CD4-positive, alpha-beta T cell treated with Interleukin-17A for 1 hour (primary cell): ENCODE measurements around the gene PPP1R26.
A peak's percentile ranks its signal among the peaks of the same experiment; 100 is the strongest.
"Not testable (repeated sequence)": the region's sequence is repeated elsewhere in the genome, so short reads cannot be mapped to it uniquely, and the experiment has no call there.

ENCODE experiments used
- DNase-seq: peaks from one replicate; pipeline ENCODE4 v3.0.0-alpha.2; 2020

PPP1R26 gene, protein sequence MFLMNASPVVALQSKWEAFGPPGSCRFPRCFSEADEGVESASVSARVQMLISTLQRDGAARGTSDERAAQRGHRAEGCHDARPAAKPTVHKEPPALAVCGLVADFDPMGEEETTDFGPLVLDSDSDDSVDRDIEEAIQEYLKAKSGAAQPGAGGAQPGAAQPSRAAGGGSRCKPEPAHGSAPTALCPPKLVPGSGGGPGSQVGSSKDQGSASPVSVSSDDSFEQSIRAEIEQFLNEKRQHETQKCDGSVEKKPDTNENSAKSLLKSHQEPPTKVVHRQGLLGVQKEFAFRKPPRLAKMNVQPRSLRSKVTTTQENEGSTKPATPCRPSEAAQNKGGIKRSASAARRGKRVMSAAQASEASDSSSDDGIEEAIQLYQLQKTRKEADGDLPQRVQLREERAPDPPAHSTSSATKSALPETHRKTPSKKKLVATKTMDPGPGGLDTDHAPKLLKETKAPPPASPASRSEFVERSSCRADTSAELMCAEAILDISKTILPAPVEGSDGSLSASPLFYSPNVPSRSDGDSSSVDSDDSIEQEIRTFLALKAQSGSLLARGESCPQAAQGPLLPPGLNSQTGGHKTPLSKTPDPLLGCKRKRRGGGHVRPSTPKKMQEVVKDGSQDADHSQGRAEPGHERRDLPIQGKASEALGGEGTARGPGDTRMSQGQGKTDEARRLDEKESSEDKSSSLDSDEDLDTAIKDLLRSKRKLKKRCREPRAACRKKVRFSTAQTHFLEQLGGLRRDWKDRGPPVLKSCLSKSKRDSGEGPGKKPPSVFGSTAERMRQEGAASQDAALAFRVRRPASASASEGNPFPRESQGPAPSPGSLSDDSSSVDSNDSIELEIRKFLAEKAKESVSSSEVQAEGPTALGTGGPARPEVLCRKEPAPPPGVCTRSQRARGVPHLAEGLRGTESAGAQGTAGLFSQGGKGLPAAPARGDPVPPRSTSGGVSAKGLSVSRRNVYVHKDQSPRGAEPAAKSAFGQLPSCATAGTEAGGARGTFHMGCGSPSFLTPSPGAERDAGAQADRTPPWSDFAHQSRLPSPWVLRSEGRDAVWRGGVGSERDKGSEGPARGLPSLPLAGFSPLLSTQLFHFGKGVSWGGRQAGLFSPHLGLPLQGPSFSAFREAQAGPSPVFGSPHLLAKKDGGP (N-terminal part only)

DNA sequence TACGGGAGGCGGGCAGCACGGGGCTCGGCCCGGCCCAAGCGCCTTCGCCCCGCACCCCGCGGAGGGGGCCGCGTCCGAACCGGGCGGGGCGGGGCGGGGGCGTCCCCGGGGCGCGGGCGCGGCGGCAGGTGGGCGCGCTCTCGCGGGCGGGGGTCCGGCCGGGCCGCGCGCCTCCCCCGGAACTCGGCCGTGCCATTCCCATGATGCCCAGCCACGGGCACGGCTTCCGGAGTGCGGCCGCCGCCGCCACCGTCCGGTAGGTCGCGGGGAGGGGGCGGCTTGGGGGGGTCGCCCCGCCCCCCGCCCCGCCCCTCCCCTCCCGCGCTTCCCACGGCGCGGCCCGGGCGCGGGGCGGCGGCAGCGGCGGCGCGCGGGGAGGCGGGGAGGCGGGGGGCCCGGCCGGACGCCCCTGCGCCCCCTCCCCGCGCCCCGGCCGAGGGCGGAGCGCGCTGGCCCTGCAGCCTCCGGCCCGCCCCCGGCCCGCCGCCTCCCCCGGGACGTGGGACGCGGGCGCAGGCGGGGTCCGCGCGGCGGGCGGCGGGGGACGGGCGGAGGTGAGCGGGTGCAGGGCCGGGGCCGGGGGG, at the start of gene PPP1R26:
Gene PPP1R26, plus strand, starts transcription at position 314 of the 584 bp plus-strand sequence. CDS start 4,729 bp downstream, outside the sequence.
- no peak for DNase-seq

DNA sequence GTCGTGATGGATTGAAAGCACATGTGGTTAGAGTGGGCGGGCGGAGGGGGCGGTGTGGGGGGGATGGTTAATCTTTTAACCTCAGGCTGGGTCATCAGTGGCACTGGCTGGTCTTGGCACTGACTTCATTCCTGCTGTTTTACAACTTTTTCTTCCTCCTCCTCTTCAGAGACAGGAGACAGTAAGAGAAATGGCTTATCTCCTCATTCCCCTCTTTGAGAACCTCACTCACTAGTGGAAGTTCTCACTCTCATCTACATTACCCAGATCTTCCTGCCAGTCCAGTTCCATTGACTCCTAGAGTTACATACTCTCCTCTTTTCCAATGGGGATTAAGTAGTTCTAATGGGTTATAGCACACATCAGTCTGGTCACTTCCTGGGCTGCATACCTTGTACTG, 42.3 kb upstream of the PPP1R26 start:
- DNase-seq: no peak

- not testable (repeated sequence) for DNase-seq
Observed at GRCh38 chr9:135437696-135438095, 41.9 kb upstream of the PPP1R26 start.

DNA sequence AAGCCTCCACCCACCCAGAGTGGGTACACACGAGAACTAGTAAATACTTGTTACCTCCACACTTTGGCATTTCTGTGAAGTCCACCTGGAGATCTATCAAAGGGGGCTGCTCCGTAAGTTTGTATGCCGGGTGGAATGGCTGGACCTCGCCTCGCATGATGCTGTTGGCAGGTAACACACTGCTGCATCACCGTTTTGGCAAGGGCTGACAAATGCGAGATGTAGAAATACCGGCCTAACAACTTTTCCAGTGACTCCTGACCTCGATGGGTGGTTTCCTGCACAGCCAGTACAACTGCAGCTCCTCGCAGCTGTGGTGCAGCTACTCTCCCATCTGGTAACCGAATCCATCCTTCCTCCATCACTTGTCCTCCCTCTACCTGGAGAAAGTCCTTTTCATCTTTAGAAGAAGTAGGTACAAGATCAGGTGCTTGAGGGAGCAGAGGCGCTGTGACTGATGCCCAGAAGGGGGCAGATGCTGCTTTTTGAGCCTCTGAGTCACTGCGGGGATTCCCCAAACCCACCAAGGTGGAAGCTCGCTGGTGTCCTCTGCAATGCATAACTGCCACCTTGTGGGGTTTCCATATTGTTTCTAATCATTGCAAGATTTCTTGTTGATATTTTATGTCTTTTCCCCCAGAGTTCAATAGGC, 40.9 kb upstream of the PPP1R26 start:
- peak; percentile 16 for DNase-seq

DNA sequence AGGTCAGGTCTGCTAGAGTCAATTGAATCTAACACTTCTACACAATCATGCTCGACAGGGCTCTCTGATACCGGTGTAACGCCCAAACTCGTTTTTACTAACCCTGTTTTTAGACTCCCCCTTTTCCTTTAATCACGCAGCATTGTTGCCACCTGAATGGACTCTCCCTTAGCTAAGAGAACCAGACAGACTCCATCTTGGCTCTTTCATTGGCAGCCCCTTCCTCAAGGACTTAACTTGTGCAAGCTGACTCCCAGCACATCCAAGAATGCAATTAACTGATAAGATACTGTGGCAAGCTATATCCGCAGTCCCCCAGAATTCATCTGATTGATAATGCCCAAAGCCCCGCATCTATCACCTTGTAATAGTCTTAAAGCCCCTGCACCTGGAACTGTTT, 40.1 kb upstream of the PPP1R26 start:
- not testable (repeated sequence) for DNase-seq

DNA sequence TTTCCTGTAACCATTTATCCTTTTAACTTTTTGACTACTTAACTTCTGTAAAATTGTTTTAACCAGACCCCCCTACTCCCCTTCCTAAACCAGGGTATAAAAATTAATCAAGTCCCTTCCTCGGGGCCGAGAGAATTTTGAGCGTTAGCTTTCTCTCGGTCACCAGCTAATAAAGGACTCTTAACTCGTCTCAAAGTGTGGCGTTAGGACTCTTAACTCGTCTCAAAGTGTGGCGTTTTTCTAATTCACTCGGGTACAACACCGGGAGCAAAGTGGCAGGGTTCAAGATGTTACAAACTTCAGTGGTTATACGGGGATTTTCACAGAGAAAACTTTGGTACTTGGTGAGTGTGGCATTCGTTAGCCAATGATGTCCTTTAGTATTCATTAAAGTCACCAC, 39.7 kb upstream of the PPP1R26 start:
- no peak for DNase-seq

DNA sequence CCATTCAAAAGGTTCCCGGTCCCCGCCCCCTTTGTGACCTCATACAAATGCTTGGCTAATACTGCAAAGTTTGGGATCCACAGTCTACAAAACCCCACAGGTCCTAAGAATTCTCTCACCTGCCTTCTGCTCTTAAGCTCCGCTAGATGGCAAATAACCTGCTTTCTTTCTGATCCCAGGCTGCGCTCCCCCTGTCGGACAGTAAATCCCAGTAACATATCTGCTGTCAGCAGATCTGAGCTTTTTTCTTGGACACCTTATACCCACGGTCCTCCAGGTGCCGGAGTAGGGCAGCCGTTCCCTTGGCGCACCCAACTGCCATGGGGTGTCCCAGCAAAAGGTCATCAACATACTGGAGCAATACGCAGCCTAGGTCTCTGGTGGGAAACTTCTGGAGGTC, 39.0 kb upstream of the PPP1R26 start:
- DNase-seq: no peak

GRCh38 chr9:135441105-135442071, 38.2 kb upstream of the PPP1R26 start:
- DNase-seq: not testable (repeated sequence)

GRCh38 chr9:135442075-135442474, 37.5 kb upstream of the PPP1R26 start:
- no peak for DNase-seq

DNA sequence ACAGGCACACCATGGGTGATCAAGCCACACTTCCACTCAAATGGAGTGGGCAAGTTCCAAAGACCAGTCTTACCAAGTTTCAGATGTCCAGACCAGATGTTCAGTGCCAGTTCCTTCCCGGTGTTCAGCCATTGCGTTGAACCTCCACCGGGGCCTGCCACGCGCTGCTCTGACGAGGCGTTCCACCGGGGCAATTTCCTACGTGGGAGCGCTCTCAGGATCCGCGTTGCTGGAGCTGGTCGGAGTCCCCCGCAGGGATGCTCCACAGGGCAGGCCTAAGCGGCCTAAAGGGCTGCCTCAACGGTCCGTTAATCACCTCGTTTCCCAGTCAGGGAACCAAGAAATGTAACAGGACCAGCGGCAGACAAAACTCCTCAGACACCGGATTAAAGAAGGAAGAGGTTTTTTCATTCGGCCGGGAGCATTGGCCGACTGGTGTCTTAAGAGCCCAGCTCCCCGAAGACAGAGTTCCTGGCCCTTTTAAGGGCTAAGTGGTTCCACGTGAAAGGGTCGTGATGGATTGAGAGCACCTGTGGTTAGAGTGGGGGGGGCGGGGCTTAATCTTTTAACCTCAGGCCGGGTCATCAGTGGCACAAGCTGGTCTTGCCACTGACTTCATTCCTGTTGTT, 35.7 kb upstream of the PPP1R26 start:
- no peak for DNase-seq

GRCh38 chr9:135447126-135447525, 32.5 kb upstream of the PPP1R26 start:
- no peak for DNase-seq

- DNase-seq: no peak
Observed at GRCh38 chr9:135448663-135449100, 30.9 kb upstream of the PPP1R26 start.

- DNase-seq: not testable (repeated sequence)
Observed at GRCh38 chr9:135449532-135449931, 30.1 kb upstream of the PPP1R26 start.

DNA sequence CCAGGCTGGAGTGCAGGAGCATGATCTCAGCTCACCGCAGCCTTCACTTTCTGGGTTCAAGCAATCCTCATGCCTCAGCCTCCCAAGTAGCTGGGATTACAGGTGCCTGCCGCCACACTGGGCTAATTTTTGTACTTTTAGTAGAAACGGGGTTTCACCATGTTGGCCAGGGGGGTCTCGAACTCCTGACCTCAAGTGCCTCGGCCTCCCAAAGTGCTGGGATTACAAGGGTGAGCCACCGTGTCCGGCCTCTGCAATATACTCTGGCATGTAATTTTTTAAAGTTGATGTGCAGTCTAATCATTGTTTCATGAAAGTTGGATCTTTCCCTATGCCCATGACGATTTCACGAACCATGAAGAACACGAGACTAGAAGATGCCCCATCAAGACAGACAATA, 28.6 kb upstream of the PPP1R26 start:
- no peak for DNase-seq

GRCh38 chr9:135451909-135452308, 27.7 kb upstream of the PPP1R26 start:
- not testable (repeated sequence) for DNase-seq

GRCh38 chr9:135454737-135455136, 24.8 kb upstream of the PPP1R26 start:
- DNase-seq: no peak

- no peak for DNase-seq
Observed at GRCh38 chr9:135455401-135456030, 24.1 kb upstream of the PPP1R26 start.

DNA sequence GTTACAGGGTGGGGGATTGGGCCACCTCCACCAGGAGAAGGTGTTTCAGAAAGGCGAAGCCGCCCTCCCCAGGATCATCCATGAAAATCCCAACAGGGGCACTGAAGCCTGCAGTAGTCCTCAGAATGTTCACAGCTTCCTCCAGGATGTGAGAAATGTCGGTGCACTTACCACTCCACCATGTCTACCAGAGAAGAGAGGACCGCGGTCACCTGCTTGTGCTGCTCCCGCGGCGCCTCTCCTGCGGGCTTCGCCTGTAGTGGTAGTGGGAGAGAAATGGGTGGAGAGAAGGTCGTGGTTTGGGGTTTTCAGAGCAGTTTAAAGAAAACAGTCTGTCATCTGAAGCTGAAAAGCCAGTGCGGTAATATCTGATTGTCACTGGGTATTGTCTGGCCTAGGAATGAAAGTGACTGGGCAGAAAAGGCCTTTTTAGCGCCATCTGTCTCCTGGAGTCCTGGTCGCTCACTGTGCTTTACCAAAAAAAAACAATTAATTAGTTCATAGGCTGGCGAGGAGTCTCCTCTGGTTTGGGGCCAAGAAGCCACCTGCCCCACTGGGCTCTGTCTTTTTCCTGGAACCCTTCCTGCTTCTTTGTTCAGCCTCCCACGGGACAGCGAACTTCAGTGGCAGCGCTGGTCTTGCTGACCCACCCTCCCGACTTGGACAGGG, 23.0 kb upstream of the PPP1R26 start:
- DNase-seq: no peak

DNA sequence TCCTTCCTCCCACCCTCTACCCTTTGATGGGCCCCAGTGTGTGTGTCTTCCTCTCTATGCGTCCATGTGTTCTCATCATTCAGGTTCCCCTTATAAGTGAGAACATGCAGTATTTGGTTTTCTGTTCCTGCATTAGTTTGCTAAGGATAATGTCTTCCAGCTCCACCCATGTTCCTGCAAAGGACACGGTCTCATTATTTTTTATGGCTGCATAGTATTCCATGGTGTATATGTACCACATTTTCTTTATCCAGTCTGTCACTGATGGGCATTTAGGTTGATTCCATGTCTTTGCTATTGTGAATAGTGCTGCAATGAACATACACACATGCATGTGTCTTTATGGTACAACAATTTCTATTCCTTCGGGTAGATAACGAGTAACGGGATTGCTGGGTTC, 21.1 kb upstream of the PPP1R26 start:
- not testable (repeated sequence) for DNase-seq
